ENCODE measurements around the gene PACC1. TPM values are rescaled to one million over a fixed set of nuclear protein-coding genes. Genes with fewer than 3 reads are reported as not detected.

The PACC1 gene
- total RNA-seq, 4 donors from 2014 or later: 1.4 to 3.8 (median 2.5) TPM

GRCh38 chr1:212351588-212352362 lies 62.9 kb downstream of the PACC1 start:
- Histone ChIP-seq H3K4me3 (no peak overlapping the region), H3K36me3 (peaks cover 0 to 62% of the 10 kb centered on the region in 2 donors), H3K9me3 (no peaks in the 10 kb centered on the region), H3K27ac (no peak overlapping the region), H3K4me1 (no peaks in the 10 kb centered on the region), H3K27me3 (no peaks in the 10 kb centered on the region)
- TF ChIP-seq CTCF (IDR thresholded peaks at IDR 0.05 in 4 of 5, conservative IDR thresholded peaks at IDR 0.05 in 1 of 5) (no peak), POLR2A (IDR thresholded peaks at IDR 0.05) (no peak)
- DNase-seq (no peak), ATAC-seq (no peak)
- in situ Hi-C loops (cut with MboI; ENCODE audit: low sequenced_read_pairs in 4 of 4): loop anchor here in 1 of 4 donors (25.0 kb wide), 1 partner anchor 289 kb away; no protein-coding TSS in a partner anchor
- intact Hi-C loops (cut with DNase I; ENCODE audit: low total_unique reads): no loop called here

GRCh38 chr1:212346601-212347000 lies 68.1 kb downstream of the PACC1 start:
- DNase-seq (no peak), ATAC-seq (no peak)
- intact Hi-C loops (cut with DNase I; ENCODE audit: low total_unique reads) (no loop called here), in situ Hi-C loops (cut with MboI; ENCODE audit: low sequenced_read_pairs in 4 of 4) (no loop called here)
- H3K4me1 ChIP-seq: no peaks in the 10 kb centered on the region
- peaks cover 0 to 58% of the 10 kb centered on the region in 2 donors for H3K36me3 ChIP-seq
- no peak overlapping the region for H3K27ac ChIP-seq
- no peaks in the 10 kb centered on the region for H3K9me3 ChIP-seq
- no peak overlapping the region for H3K4me3 ChIP-seq
- no peak for TF ChIP-seq POLR2A (IDR thresholded peaks at IDR 0.05)
- H3K27me3 ChIP-seq: no peaks in the 10 kb centered on the region

- in situ Hi-C loops (cut with MboI; ENCODE audit: low sequenced_read_pairs in 4 of 4): no loop called here
- H3K36me3 ChIP-seq: peaks cover 0 to 53% of the 10 kb centered on the region in 2 donors
- H3K4me3 ChIP-seq: no peak overlapping the region
These were observed 69.8 kb downstream of the PACC1 start for GRCh38 chr1:212344905-212345304.

GRCh38 chr1:212341090-212341489 lies 73.6 kb downstream of the PACC1 start:
- Histone ChIP-seq H3K36me3 (peaks cover 0 to 19% of the 10 kb centered on the region in 2 donors), H3K27ac (no peak overlapping the region), H3K27me3 (no peaks in the 10 kb centered on the region), H3K4me1 (no peaks in the 10 kb centered on the region), H3K4me3 (no peak overlapping the region), H3K9me3 (no peaks in the 10 kb centered on the region)
- ATAC-seq (no peak), DNase-seq (no peak)
- TF ChIP-seq CTCF (IDR thresholded peaks at IDR 0.05 in 4 of 5, conservative IDR thresholded peaks at IDR 0.05 in 1 of 5): no peak
- intact Hi-C loops (cut with DNase I; ENCODE audit: low total_unique reads): no loop called here
- in situ Hi-C loops (cut with MboI; ENCODE audit: low sequenced_read_pairs in 4 of 4): no loop called here

More at GRCh38 chr1:212344905-212345304, 69.8 kb downstream of the PACC1 start:
- ATAC-seq (no peak), DNase-seq (no peak)
- TF ChIP-seq POLR2A (IDR thresholded peaks at IDR 0.05): no peak
- no peak for TF ChIP-seq CTCF (IDR thresholded peaks at IDR 0.05 in 4 of 5, conservative IDR thresholded peaks at IDR 0.05 in 1 of 5)
- Histone ChIP-seq H3K27ac (no peak overlapping the region), H3K4me1 (no peaks in the 10 kb centered on the region), H3K9me3 (no peaks in the 10 kb centered on the region), H3K27me3 (no peaks in the 10 kb centered on the region)
- intact Hi-C loops (cut with DNase I; ENCODE audit: low total_unique reads): no loop called here

GRCh38 chr1:212329105-212329504 lies 85.6 kb downstream of the PACC1 start:
- intact Hi-C loops (cut with DNase I; ENCODE audit: low total_unique reads): no loop called here
- TF ChIP-seq CTCF (IDR thresholded peaks at IDR 0.05 in 4 of 5, conservative IDR thresholded peaks at IDR 0.05 in 1 of 5) (no peak), POLR2A (IDR thresholded peaks at IDR 0.05) (no peak)
- ATAC-seq (no peak), DNase-seq (no peak)
- H3K4me3 ChIP-seq: no peak overlapping the region
- H3K27me3 ChIP-seq: no peaks in the 10 kb centered on the region
- H3K36me3 ChIP-seq: peaks cover 0 to 9% of the 10 kb centered on the region in 2 donors
- no peaks in the 10 kb centered on the region for H3K4me1 ChIP-seq
- no peak overlapping the region for H3K27ac ChIP-seq
- in situ Hi-C loops (cut with MboI; ENCODE audit: low sequenced_read_pairs in 4 of 4): no loop called here
- H3K9me3 ChIP-seq: no peaks in the 10 kb centered on the region
